Measurements from ENCODE around the gene CSF2RB.

- TF ChIP-seq CTCF (IDR thresholded peaks at IDR 0.05) (no peak), POLR2A (IDR thresholded peaks at IDR 0.05) (no peak)
Observed at GRCh38 chr22:36871669-36872081, 41.8 kb upstream of the CSF2RB start.
